Eye (tissue), 1 donor: ENCODE data around the gene CTNNA3.

Experiments
- DNase-seq: peaks from one replicate; pipeline ENCODE4 v3.0.0-alpha.2; 2015

CTNNA3 gene

DNA sequence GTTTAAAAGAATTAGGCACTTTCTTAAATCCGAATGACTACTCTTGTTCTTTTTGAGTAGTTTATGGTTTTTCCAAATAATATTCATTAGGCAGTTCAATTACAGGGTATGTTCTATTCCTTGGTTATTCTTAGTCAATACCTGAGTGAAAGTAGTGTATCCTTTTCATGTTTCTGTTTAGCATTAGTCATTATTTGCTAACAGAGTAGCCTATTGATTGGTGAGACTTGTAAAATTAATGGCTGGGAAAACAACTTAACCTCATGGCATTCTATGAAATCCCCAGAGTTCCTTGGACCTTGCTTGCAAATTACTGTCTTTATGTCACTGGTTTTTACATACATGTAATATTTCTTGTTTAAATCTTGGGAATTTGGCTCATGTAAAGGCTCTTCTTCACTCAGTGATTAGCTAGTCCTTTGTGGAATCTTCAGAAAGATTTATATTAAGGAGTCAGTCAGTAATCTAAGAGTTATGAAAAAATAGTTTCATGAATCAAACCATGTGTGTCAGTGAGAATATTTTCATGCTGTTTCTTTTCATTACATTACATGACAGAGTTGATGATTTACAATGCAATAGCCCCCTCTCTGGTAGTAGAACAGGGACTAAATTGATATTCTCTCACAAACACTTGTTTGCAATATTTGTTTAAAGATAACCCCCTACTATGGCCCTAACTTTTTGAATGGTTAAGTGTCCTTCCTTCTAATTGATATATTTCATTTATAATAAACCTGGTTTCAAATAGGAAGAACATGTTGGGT, 851.6 kb downstream of the CTNNA3 start:
- DNase-seq, result no peak

GRCh38 chr10:66843396-66843795, 852.6 kb downstream of the CTNNA3 start:
- DNase-seq, result no peak

GRCh38 chr10:66842867-66843266, 853.1 kb downstream of the CTNNA3 start:
- no peak for DNase-seq

DNA sequence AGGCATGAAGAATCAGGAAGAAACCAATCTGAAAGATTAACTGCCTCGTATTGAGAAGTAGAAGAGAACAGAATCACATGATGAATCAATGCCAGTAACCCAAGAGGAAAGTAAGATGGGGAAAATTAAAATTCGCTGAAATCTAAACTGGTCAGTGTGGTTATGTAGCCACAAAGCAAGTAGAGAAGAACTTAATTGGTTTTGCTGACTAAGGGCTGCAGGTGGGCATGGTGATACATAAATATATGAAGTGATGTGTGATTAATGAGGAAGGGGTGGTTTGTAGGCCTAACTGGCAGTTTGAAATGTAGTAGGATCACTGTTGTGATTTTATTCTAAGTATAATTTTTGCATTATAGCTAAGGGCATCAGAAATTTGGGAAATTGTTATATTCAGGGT, 853.6 kb downstream of the CTNNA3 start:
- DNase-seq, result no peak

GRCh38 chr10:66838656-66839055, 857.3 kb downstream of the CTNNA3 start:
- DNase-seq, result no peak

- no peak for DNase-seq
Observed at GRCh38 chr10:66837990-66838389, 858.0 kb downstream of the CTNNA3 start.

DNA sequence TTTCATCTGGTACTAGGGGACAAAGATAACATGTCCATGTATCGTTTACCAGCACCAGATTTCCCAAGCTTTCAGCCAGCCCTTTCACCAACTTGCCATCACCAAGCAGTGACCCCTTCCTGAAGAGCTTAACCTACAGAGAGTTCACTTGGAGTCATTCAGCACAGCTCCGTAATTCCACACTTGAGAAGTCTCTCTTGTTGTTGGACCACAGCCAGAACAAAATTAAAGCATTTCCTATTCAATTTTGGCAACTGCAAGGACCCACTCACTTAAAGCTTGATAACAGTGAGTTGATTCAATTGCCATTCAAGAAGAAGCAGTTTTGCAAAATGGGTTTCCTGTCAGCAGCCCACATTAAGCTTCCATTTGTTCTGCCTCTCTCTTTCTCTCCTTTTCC, 858.7 kb downstream of the CTNNA3 start:
- DNase-seq, result no peak

GRCh38 chr10:66836771-66837170, 859.2 kb downstream of the CTNNA3 start:
- DNase-seq, result no peak

- DNase-seq, result no peak
Observed at GRCh38 chr10:66836057-66836456, 859.9 kb downstream of the CTNNA3 start.

DNA sequence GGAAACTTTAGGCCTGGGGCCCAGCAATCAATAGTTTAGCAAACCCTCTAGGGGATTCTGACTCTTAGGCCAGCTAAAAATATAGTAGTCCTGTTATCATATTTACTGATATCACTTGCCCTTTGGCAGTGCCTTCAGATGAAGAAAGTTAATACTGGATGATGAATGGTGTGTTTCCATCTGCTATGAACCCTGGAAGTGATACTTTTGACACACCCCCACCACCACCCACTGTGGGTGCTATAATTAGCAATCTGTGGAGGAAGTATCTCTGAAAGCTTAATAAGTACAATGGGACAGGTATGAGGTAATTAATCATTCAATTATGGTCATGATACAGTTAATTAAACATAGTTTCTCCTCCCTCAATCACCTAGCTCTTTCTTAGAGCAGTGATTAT, 860.6 kb downstream of the CTNNA3 start:
- no peak for DNase-seq

DNA sequence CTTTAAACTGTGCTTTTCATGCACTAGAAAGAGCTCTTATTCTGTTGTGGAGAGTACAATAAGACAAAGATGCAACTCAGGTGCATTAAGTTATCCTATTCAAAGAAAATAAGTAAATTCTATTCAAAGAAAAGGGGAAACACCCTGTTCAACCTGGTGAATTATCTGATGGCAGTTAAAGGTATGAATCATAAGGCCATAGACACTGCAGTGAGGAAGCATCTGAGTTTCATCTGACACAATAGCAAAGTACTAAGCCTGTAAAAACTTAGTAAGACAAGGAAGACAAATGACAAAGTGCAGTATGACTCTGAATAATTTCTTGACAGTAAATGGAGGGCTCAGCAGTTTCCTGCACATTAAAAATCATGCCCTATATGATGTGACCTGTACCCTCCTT, 861.2 kb downstream of the CTNNA3 start:
- no peak for DNase-seq

DNA sequence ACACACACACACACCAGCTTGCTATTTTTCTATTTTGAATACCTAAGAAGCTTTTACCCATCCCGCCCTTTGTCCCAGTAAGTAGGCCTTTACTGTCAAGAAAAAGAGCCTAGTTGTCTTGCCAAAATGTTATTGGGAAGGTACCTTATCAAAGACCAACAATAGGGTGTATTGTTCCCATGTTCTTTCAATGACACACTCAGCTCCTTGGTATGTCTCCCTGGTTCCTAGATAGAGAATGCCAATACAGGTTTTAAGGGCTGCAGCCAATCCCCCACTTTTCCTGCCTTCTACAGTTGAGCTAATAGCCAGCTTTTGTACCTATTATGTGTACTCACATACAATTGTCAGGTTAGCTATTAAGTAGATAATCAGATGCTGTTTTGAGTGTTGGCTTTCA, 862.1 kb downstream of the CTNNA3 start:
- no peak for DNase-seq

- no peak for DNase-seq
Observed at GRCh38 chr10:66832781-66833422, 863.1 kb downstream of the CTNNA3 start.

- DNase-seq, result no peak
Observed at GRCh38 chr10:66828957-66829356, 867.0 kb downstream of the CTNNA3 start.

DNA sequence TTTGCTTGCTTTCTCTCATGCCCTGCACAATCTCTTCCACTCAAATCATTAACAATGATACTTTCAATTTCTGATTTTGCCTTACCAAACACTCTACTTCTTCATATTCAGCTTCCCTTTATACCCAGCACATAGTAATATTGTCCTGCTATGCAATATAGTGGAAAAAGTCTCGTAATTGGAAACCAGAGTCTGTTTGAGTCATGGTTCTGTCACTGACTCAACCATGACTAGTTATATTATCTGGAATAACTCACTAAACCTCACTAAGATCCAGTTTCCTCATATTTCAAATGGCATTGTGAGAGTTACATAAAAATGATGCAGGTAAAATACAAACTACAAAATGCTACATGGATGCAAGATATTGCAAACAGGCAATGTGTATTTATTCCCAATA, 868.6 kb downstream of the CTNNA3 start:
- DNase-seq, result no peak

DNA sequence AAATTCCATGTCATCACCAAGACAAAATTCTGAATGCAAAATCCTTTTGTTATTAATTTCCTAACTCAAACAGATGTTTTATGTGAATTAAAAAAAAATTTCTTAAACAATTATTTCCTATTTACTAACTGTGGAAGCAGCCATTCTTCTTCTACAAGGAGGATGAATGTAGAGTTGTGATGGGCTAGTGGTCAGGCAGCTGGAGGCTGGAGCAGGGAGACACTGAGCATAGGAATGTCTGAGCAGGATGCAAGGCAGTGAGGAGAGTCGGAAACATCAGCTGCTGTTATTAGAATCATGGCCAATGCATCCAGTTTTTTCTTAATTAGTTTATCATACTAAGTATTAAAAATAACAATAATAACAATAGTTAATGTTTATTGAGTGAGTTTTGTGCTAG, 872.7 kb downstream of the CTNNA3 start:
- no peak for DNase-seq

DNA sequence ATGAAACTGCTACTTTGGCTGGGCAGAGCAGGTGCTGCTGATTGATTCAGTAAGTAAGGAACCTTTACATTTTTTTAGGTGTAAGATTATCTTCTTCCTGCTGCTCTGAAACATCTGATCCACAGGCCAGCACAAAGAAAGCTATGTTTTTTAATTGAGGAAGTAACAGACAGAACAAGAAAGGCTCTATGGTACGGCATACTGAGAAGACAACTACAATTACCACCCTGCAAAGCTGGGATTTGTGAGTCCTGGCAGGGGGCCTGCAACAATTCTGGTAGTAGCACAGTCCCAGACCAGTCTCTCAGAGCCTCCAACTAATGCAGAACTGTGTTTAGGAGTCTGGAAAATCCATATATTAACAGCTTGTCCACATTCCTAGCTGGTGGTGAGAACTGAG, 873.2 kb downstream of the CTNNA3 start:
- DNase-seq, result no peak

DNA sequence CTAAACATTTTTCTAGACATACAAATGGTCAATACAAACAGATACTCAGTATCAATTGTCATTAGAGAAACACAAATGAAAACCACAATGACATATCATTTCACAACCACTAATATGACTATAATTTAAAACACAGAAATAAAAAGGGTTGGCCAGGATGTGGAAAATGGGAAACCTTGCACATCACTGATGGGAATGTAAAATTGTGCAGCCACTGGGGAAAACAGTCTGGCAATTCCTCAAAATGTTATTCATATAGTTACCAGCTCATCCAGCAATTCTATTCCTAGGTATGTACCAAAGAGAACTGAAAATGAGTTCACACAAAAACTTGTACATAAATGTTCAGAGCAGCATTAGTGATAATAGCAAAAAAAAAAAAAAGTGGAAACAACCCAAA, 876.3 kb downstream of the CTNNA3 start:
- DNase-seq, result no peak

DNA sequence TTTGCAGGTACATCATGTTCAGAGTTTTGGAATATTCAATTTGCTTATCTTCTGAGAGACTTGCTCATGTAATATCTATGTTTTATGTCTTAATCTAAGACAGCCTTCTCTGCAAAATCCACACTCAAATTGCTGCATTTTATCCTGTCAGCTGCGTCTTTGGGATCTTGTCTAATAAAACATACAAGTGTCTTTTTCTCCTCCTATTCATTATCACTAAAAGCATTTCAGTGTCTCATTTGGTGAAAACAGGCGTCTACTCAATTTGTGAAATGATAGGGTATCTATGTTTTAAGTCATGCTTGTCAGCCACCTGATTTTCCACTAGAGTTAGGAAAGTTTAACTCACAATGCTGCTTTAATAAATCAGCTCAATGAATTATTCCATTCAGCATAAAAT, 882.9 kb downstream of the CTNNA3 start:
- DNase-seq, result no peak

DNA sequence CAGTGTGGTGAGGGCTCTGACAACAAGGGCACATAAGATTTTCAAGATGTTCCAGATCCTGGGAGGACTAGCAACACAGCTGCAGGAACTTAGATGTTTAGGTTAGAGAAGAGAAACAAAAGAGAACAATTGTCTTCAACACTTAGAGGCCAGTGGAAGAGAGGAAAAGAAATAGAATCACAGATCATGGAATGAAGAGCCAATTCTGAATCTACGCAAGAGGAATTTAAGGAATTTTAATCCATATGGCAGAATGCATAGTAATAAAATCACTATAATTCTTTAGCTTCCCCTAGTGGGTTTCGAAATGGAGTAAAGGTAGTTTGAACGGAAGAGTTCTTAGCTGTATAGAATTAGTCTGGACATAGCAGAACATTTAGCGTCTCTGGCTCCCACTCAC, 884.8 kb downstream of the CTNNA3 start:
- DNase-seq, result no peak

- DNase-seq, result no peak
Observed at GRCh38 chr10:66809402-66809801, 886.6 kb downstream of the CTNNA3 start.

GRCh38 chr10:66805612-66806011, 890.4 kb downstream of the CTNNA3 start:
- no peak for DNase-seq

- DNase-seq, result no peak
Observed at GRCh38 chr10:66804962-66805361, 891.0 kb downstream of the CTNNA3 start.

DNA sequence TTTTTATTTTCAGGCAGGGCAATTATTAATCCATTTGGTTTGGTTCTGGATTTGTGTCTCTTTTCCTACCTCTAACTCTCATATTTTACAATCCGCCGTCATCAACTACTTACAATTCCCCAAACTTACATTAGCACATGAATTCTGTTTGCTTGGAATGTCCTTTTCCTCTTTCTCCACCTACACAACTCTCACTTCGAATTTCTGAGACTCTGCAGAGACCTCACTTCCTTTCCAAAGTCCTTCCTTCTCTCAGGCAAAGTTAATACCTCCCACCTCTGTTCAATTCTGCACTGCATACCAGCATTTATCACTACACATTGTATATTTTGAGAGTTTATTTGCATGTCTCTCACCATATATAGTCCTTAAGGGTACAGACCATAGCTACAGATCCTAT, 892.8 kb downstream of the CTNNA3 start:
- no peak for DNase-seq

DNA sequence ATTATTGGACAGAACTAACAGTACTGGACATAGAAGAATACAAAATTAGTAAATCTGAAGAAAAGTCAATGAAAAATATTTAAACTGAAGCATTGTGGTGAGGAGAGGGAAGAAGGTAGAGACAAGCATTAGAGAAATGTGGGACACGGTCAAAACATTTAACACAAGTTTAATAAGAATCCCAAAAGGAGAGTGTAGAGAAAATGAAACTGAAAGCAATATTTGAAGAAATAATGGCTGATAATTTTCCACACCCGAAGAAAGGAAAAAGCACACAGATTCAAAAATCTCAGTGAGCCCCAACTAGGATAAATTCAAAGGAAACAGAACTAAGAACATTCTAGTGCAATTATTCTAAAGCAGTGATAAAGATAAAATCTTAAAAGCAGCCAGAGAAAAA, 896.5 kb downstream of the CTNNA3 start:
- no peak for DNase-seq
